ENCODE results near the gene ZNF846. TPM values are rescaled to one million over a fixed set of nuclear protein-coding genes. Genes with fewer than 3 reads are reported as not detected.

ZNF846 gene
- total and polyA plus RNA-seq, 9 of the 15 experiments (the other 6 are each of a cell fraction or from before 2014, with no cell fraction given) = 4.1 to 8.7 (median 7.8) TPM

- TF ChIP-seq EHMT2 (IDR thresholded peaks at IDR 0.05) (peak; percentile 29; the same call in 1 of the 2 replicates), ZBTB1 (CRISPR knock-in tag; IDR thresholded peaks at IDR 0.05; ENCODE audit: borderline replicate concordance, low read depth) (no peak)
Observed at GRCh38 chr19:9786819-9787218, 18.3 kb upstream of the ZNF846 start (continued).

GRCh38 chr19:9786342-9786741, 17.8 kb upstream of the ZNF846 start:
- peak overlapping the region; percentile 98 for H2AFZ ChIP-seq (ENCODE audit: low read depth, low read length)
- no peak for ATAC-seq
- ChIA-PET CTCF (ENCODE audit: low intra/inter-chr PET ratio) (interaction anchor here (0.7 kb wide), 1 partner anchor 150 kb away, joined by 4 read pairs; no protein-coding TSS in a partner anchor), POLR2A (no interaction called here)
- no peaks in the 10 kb centered on the region for H3K36me3 ChIP-seq (ENCODE audit: control insufficient read depth, insufficient read depth, low read length)
- peak in 1 of 4 experiments; percentile 13 for DNase-seq (ENCODE audit: extremely low read depth in 1 of 4, low spot score in 3 of 4)
- H3K9me1 ChIP-seq (ENCODE audit: control insufficient read depth, insufficient read depth, low read length) = no peaks in the 10 kb centered on the region
- H3K4me2 ChIP-seq (ENCODE audit: insufficient read depth, low read length) = peak overlapping the region; percentile 82
- WGBS (ENCODE audit: insufficient coverage, low coverage, missing lambda C conversion rate) = 28% methylated on average over 7 of the region's 9 CpGs
- peaks cover 45 to 54% of the 10 kb centered on the region in 2 experiments for H3K4me1 ChIP-seq (replicated peaks in 1 of 2; ENCODE audit: control insufficient read depth in 2 of 2, insufficient read depth in 2 of 2, low read length in 2 of 2)
- peak overlapping the region; percentile 88 for H3K4me3 ChIP-seq
- no peak for FAIRE-seq
- peak overlapping the region; percentile 71 to 83 for H3K9ac ChIP-seq (ENCODE audit: insufficient read depth in 1 of 2, low read depth in 2 of 2, low read length in 2 of 2)
- H3K9me3 ChIP-seq (replicated peaks; ENCODE audit: control insufficient read depth, insufficient read depth, low read depth, low read length) = no peaks in the 10 kb centered on the region
- TF ChIP-seq ETS2 (tag; IDR thresholded peaks at IDR 0.05; ENCODE audit: borderline replicate concordance, poor library complexity, severe bottlenecking) = no peak
- no peak for TF ChIP-seq LARP7 (IDR thresholded peaks at IDR 0.05)
- peak in 1 of 3 experiments; percentile 32; a peak in 1 of 6 replicates for TF ChIP-seq ZBTB11 (CRISPR knock-in tag; IDR thresholded peaks at IDR 0.05)
- TF ChIP-seq NFYB (IDR thresholded peaks at IDR 0.05; ENCODE audit: extremely low read depth, insufficient read length) = peak; percentile 1
- 0 out of 2 replicates have a peak, but pooled peaks have one; percentile 1 for TF ChIP-seq NCOR1 (IDR thresholded peaks at IDR 0.05)
- no peak for TF ChIP-seq CEBPG (CRISPR knock-in tag; IDR thresholded peaks at IDR 0.05)
- peak in 1 of 2 experiments; percentile 53; a peak in 2 of 4 replicates for TF ChIP-seq CEBPG (tag; conservative IDR thresholded peaks at IDR 0.05 in 1 of 2, IDR thresholded peaks at IDR 0.05 in 1 of 2)
- TF ChIP-seq CEBPB (tag; IDR thresholded peaks at IDR 0.05) = peak; percentile 56; the same call in 1 of the 2 replicates
- peak in 1 of 2 experiments; percentile 10; a peak in 1 of 4 replicates for TF ChIP-seq TEAD1 (CRISPR knock-in tag; IDR thresholded peaks at IDR 0.05)
- no peaks in the 10 kb centered on the region for H3K27me3 ChIP-seq (ENCODE audit: control insufficient read depth in 2 of 2, insufficient read depth in 2 of 2, low read length in 2 of 2)
- peak overlapping the region; percentile 96 for H3K27ac ChIP-seq (ENCODE audit: extremely low read depth, low read depth, low read length)
- BruUV-seq (replicated peaks) = no TSS peak
- intact Hi-C loops (cut with micrococcal nuclease) = no loop called here
- in situ Hi-C loops (cut with MboI) = no loop called here
- peaks cover 5% of the 10 kb centered on the region; the same call in 2 of the 3 replicates for H3K79me2 ChIP-seq (ENCODE audit: control insufficient read depth, insufficient read depth, low read length)
- no peaks in the 10 kb centered on the region for H4K20me1 ChIP-seq (replicated peaks; ENCODE audit: control insufficient read depth, insufficient read depth, low read length)

Measured in K562 (cell line).